Bronchial smooth muscle cell (primary cell): Measurements from ENCODE around the gene TNFSF12. TPM values are rescaled to one million over a fixed set of nuclear protein-coding genes. Genes with fewer than 3 reads are reported as not detected.

Experiments
- total RNA-seq: library from RNA; depleted of rRNA; stranded (reverse); fragments of >200 nt; gene quantifications from 2 replicates; pipeline ENCODE4 v1.2.1, GENCODE V29; 2014

Gene TNFSF12, protein sequence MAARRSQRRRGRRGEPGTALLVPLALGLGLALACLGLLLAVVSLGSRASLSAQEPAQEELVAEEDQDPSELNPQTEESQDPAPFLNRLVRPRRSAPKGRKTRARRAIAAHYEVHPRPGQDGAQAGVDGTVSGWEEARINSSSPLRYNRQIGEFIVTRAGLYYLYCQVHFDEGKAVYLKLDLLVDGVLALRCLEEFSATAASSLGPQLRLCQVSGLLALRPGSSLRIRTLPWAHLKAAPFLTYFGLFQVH
- total RNA-seq: 7.3 and 9.1 TPM in 2 replicates

DNA sequence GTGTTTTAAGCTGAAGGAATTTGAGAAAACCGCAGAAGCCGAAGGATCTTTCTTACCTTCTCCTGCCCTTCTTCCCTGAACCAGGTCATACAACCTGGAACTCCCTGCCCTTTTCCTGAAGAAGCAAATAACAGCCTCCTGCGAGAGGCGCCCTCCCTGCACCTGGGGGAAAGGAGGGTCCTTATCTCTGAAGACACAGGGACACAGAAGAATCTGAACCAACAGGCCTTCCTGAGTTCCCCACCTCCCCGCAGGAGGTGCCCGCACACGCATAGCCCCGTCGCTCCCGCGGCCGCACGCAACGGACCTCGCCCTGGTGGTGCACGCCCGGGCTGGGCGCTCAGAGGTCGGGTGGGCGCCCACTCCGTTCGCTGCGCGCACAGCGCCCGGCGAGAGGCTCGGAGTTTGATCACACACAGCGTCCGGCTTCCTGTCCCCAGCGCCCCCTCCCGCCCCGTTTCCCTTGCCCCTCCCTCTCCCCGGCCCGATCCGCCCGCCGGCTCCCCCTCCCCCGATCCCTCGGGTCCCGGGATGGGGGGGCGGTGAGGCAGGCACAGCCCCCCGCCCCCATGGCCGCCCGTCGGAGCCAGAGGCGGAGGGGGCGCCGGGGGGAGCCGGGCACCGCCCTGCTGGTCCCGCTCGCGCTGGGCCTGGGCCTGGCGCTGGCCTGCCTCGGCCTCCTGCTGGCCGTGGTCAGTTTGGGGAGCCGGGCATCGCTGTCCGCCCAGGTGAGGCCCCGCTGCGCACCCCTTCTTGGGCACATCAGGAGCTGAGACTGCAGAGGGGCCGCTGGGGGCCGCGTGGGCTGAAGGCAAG is at the start of gene TNFSF12:
TNFSF12 (plus strand) TSS at position 474 of the 816 bp plus-strand sequence; CDS start at position 570, 96 bp downstream.

DNA sequence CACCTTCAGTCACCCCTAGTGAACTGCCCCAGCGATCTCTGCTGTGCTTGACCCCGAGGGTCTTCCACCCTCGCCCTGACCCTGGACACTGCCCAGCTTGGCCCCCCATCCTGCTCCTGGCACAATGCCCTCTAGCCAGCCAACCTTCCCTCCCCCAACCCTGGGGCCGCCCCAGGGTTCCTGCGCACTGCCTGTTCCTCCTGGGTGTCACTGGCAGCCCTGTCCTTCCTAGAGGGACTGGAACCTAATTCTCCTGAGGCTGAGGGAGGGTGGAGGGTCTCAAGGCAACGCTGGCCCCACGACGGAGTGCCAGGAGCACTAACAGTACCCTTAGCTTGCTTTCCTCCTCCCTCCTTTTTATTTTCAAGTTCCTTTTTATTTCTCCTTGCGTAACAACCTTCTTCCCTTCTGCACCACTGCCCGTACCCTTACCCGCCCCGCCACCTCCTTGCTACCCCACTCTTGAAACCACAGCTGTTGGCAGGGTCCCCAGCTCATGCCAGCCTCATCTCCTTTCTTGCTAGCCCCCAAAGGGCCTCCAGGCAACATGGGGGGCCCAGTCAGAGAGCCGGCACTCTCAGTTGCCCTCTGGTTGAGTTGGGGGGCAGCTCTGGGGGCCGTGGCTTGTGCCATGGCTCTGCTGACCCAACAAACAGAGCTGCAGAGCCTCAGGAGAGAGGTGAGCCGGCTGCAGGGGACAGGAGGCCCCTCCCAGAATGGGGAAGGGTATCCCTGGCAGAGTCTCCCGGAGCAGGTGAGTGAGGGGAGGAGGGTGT is 9.9 kb downstream of the TNFSF12 start, which contains the start of gene TNFSF13:
TNFSF13 (plus strand) TSS at position 207 of the 776 bp plus-strand sequence; CDS start at position 497, 290 bp downstream.

DNA sequence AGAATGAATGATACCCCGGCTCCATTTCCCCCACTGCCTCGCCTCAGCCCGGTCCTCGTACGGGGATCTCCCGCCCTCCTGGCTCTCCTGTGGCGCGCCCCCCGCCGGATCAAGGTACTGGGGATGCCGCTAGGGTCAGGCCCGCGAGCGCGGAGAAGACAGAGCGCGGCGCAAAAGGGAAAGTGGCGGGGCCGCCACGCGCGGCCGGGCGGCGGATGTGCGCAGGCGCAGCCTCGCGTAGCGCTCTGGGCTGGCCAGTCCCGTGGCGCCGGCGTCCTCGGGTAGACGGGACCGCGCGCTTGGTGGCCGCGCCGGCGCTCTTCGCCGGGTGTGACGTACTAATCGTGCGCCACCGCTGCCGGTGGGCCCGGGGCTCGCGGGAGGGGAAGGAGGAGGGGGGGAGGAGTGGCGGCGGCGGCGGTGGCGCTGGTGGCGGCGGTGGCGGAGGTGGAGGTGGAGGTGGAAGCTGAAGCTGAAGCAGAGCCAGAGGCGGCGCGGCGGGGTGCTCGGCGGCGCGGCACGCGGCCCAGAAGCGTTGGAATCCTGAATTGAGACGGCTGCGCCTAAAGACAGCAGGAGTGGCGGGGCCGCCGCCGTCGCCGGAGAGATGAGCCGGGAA is 12.8 kb downstream of the TNFSF12 start, which contains the start of gene SENP3:
SENP3 (plus strand) TSS at position 331 of the 619 bp plus-strand sequence. CDS start 1,158 bp downstream, outside the sequence.

DNA sequence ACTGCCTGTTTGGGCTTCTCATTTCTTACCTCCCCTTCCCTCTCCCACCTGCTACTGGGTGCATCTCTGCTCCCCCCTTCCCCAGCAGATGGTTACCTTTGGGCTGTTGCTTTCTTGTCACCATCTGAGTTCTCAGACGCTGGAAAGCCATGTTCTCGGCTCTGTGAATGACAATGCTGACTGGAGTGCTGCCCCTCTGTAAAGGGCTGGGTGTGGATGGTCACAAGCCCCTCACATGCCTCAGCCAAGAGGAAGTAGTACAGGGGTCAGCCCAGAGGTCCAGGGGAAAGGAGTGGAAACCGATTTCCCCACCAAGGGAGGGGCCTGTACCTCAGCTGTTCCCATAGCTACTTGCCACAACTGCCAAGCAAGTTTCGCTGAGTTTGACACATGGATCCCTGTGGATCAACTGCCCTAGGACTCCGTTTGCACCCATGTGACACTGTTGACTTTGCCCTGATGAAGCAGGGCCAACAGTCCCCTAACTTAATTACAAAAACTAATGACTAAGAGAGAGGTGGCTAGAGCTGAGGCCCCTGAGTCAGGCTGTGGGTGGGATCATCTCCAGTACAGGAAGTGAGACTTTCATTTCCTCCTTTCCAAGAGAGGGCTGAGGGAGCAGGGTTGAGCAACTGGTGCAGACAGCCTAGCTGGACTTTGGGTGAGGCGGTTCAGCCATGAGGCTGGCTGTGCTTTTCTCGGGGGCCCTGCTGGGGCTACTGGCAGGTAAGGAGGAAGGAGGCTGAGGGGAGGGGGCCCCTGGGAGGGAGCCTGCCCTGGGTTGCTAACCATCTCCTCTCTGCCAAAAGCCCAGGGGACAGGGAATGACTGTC is 30.4 kb downstream of the TNFSF12 start, which contains the start of gene CD68:
CD68 (plus strand) TSS at position 638 of the 833 bp plus-strand sequence; CDS start at position 678, 40 bp downstream.

DNA sequence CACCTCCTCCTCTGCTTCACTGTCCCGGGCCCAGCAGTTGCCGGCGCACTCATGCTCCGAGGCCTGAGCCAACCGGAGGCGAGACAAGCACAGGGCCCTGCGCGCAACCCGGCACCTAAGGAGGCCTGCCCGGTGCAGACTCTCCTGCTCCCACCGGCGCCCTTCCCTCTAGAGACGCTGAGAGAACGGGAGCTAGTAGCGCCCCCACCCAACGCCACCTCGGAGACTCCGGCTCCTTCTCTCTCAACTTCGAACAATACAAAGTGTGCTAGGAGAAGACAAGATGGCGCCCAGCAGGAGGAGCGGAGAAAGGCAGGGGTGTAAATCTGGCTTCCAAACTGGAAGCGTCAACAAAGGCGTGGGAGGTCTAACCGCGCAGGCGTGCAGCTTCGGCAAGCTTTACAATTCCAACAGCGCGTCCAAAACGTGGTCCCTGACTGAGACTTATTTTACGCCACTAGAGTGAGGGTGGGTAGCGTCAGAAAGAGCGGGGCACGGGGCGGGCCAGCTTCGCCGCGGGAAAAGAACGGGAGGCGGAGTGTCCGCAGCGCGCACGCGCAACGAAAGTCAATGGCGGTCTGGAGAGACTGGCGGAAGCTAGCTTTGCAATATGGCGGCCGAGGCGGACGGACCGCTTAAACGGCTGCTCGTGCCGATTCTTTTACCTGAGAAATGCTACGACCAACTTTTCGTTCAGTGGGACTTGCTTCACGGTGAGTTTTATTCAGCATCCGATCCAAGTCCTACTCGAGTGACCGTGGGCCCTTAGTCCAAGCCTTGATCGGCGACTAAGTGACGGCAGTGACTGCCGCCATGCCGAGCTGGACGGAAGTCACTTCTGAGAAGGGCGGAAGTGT is 34.6 kb downstream of the TNFSF12 start, which contains the start of gene MPDU1:
MPDU1 (plus strand) TSS at position 600 of the 857 bp plus-strand sequence; CDS start at position 611, 11 bp downstream.

DNA sequence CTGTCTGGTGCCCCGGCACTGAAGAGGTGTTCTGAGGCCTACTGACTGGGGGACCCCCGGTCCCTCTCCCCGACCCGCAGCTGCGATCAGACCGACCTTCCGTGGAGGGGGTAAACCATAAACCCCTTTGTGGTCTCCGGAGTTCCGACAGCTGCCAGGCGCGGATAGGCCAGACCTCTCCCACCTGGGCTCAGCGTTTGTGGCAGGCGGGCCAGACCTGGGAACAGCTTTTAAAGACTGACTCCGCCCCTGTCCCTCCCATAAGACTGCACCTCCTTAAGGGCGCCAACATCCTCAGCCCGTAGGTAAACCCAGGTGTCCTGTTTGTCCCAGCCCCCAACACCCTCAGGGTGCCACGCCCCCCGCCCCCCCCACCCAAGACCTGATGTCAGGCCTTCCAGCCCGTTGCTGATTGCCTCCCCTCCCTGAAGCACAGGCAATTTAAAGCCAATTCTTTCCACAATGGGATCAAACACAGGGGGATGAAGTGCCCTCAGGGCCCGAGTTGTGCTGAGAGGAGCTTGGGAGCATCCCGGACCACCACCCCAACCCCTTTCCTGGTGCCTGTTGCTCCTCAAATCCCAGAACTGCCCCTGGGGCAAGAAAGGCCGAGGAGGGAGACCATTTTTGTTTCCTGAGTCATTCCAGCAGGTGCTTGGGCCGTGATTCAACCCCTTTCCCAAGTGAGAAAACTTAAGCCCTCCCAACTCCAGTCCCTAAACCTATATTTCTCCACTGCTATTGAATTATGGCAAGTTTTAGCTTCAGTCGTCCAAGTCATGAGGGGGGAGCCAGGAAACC is 41.2 kb downstream of the TNFSF12 start, which contains the start of gene SOX15:
SOX15 (minus strand) TSS at position 204 of the 801 bp plus-strand sequence. CDS start 418 bp downstream, outside the sequence.

Other genes with a start within 250 kb of the TNFSF12 start
- 435 and 499 TPM in 2 replicates for gene EIF5A, start 241.4 kb upstream of the TNFSF12 start, total RNA-seq
- 22.5 and 47.1 TPM in 2 replicates for gene GPS2, start 233.7 kb upstream of the TNFSF12 start, total RNA-seq
- 18.9 and 25.7 TPM in 2 replicates for gene NEURL4, start 219.7 kb upstream of the TNFSF12 start, total RNA-seq
- gene ACAP1, start 212.5 kb upstream of the TNFSF12 start, total RNA-seq: 3.3 and 5.2 TPM in 2 replicates
- gene KCTD11, start 196.9 kb upstream of the TNFSF12 start, total RNA-seq: 4.6 and 5.4 TPM in 2 replicates
- gene TMEM95, start 193.9 kb upstream of the TNFSF12 start, total RNA-seq: not detected in 2 replicates
- 0.09 and 0.32 TPM in 2 replicates for gene TNK1, start 168.0 kb upstream of the TNFSF12 start, total RNA-seq
- gene PLSCR3, start 154.5 kb upstream of the TNFSF12 start, total RNA-seq: 15.5 and 15.9 TPM in 2 replicates
- 70.3 and 140 TPM in 2 replicates for gene TMEM256, start 145.0 kb upstream of the TNFSF12 start, total RNA-seq
- gene NLGN2, start 141.2 kb upstream of the TNFSF12 start, total RNA-seq: 6.8 and 7.1 TPM in 2 replicates
- gene SPEM1, start 128.7 kb upstream of the TNFSF12 start, total RNA-seq: 0.16 TPM in 1 of 2 replicates, not detected in the other
- gene SPEM2, start 123.4 kb upstream of the TNFSF12 start, total RNA-seq: not detected in 2 replicates
- not detected in 2 replicates for gene SPEM3, start 120.2 kb upstream of the TNFSF12 start, total RNA-seq
- 0.60 and 2.4 TPM in 2 replicates for gene TMEM102, start 113.6 kb upstream of the TNFSF12 start, total RNA-seq
- gene FGF11, start 109.5 kb upstream of the TNFSF12 start, total RNA-seq: 1.0 and 1.1 TPM in 2 replicates
- 8.8 and 10.1 TPM in 2 replicates for gene CHRNB1, start 104.0 kb upstream of the TNFSF12 start, total RNA-seq
- 12.5 and 16.4 TPM in 2 replicates for gene ZBTB4, start 69.4 kb upstream of the TNFSF12 start, total RNA-seq
- gene SLC35G6, start 67.6 kb upstream of the TNFSF12 start, total RNA-seq: not detected in 2 replicates
- gene POLR2A, start 64.7 kb upstream of the TNFSF12 start, total RNA-seq: 107 and 113 TPM in 2 replicates
- gene TNFSF13, start 9.7 kb downstream of the TNFSF12 start, total RNA-seq: 0.34 and 1.7 TPM in 2 replicates
- 51.1 and 54.5 TPM in 2 replicates for gene SENP3, start 12.9 kb downstream of the TNFSF12 start, total RNA-seq
- 21.0 and 27.6 TPM in 2 replicates for gene CD68, start 30.6 kb downstream of the TNFSF12 start, total RNA-seq
- gene MPDU1, start 34.8 kb downstream of the TNFSF12 start, total RNA-seq: 36.7 and 48.5 TPM in 2 replicates
- gene SOX15, start 41.0 kb downstream of the TNFSF12 start, total RNA-seq: 0.17 and 0.32 TPM in 2 replicates
- gene FXR2, start 65.8 kb downstream of the TNFSF12 start, total RNA-seq: 31.5 and 35.0 TPM in 2 replicates
- 55.3 and 67.3 TPM in 2 replicates for gene SAT2, start 78.8 kb downstream of the TNFSF12 start, total RNA-seq
- gene SHBG, start 81.1 kb downstream of the TNFSF12 start, total RNA-seq: 0.26 and 0.47 TPM in 2 replicates
- gene ATP1B2, start 101.9 kb downstream of the TNFSF12 start, total RNA-seq: not detected in 2 replicates
- 13.1 and 13.7 TPM in 2 replicates for gene TP53, start 138.4 kb downstream of the TNFSF12 start, total RNA-seq
- 2.7 and 4.6 TPM in 2 replicates for gene WRAP53, start 139.4 kb downstream of the TNFSF12 start, total RNA-seq
- 0.86 and 0.95 TPM in 2 replicates for gene EFNB3, start 156.1 kb downstream of the TNFSF12 start, total RNA-seq
- under 0.01 and 0.16 TPM in 2 replicates for gene DNAH2, start 168.7 kb downstream of the TNFSF12 start, total RNA-seq